HepG2 (cell line): ENCODE measurements around the gene LANCL3. TPM values are rescaled to one million over a fixed set of nuclear protein-coding genes. Genes with fewer than 3 reads are reported as not detected.
A peak's percentile ranks its signal among the peaks of the same experiment; 100 is the strongest.

Experiments used
- ATAC-seq: fragments of 200-7000 bp; cut with Tn5 transposase; 3 replicates; pipeline ENCODE4 v1.9.1; 2020; ENCODE audit warnings: mild to moderate bottlenecking, moderate library complexity
- BruUV-seq: library from RNA; stranded (reverse); fragments of 400-500 nt; replicated peaks from 2 replicates; lab custom pipeline; 2021; lab: Mats Ljungman, UMichigan
- CTCF ChIA-PET: fragments of 300-600 bp; formaldehyde crosslinking; extraction: SDS; loops from one replicate; lab custom pipeline; 2021; ENCODE audit warnings: low total read pairs, inconsistent platforms, low intra/inter-chr PET ratio; lab: Yijun Ruan, JAX
- POLR2A ChIA-PET: fragments of 350-600 bp; sonication (Branson Sonifier 250); formaldehyde crosslinking; loops from one replicate; lab custom pipeline; 2020; ENCODE audit warnings: antibody characterized with exemption, inconsistent platforms; lab: Yijun Ruan, JAX
- DNase-seq: peaks from one replicate; pipeline ENCODE4 v3.0.0-alpha.2; 2015; ENCODE audit warnings: low spot score
- FAIRE-seq: peaks from 3 replicates; lab custom pipeline; 2011; peaks lifted over from hg19 to GRCh38; lab: Jason Lieb, UNC
- H2AFZ ChIP-seq: one replicate; pipeline ENCODE4 v1.6.1; 2011; ENCODE audit warnings: low read length, inconsistent platforms
- H3K27ac ChIP-seq: fragments of 300-600 bp; 3 replicates; pipeline ENCODE4 v1.8.0; 2011; ENCODE audit warnings: mixed run types, mild to moderate bottlenecking, mixed read lengths, low read length, inconsistent platforms; ENCODE audit not compliant: insufficient read depth; ENCODE audit errors: extremely low read length
- H3K27me3 ChIP-seq, 2 experiments: fragments of 200-600 bp in 1 of 2; 2 replicates in 1 of 2; 3 replicates in 1 of 2; pipeline versions ENCODE4 v1.6.0 to v1.8.0; 2011; ENCODE audit warnings: low read length in 2 of 2, mild to moderate bottlenecking in 2 of 2, moderate library complexity in 2 of 2, inconsistent platforms in 1 of 2; ENCODE audit not compliant: insufficient read depth in 2 of 2, control insufficient read depth in 1 of 2
- H3K36me3 ChIP-seq, 2 experiments: fragments of 200-600 bp in 1 of 2; replicated peaks in 1 of 2; 2 replicates in 1 of 2; 3 replicates in 1 of 2; pipeline versions ENCODE4 v1.5.1 to v1.8.0; 2011; ENCODE audit warnings: low read length in 2 of 2, inconsistent platforms in 1 of 2; ENCODE audit not compliant: insufficient read depth in 2 of 2, control insufficient read depth in 1 of 2
- H3K4me1 ChIP-seq: 2 replicates; pipeline ENCODE4 v1.5.1; 2012; ENCODE audit warnings: low read length, inconsistent platforms; ENCODE audit not compliant: insufficient read depth
- H3K4me2 ChIP-seq: 2 replicates; pipeline ENCODE4 v1.6.0; 2011; ENCODE audit warnings: low read depth, low read length, inconsistent platforms
- H3K4me3 ChIP-seq, 3 experiments: fragments of 200-600 bp in 1 of 3; sonication (generic), shearing (Covaris generic) in 1 of 3; replicated peaks in 1 of 3; 2 replicates each; pipeline ENCODE4 v1.5.1; 2011 to 2016; ENCODE audit warnings: low read length in 3 of 3, inconsistent platforms in 2 of 3, low read depth in 2 of 3, mild to moderate bottlenecking in 2 of 3, control low read depth in 1 of 3, mixed read lengths in 1 of 3; ENCODE audit not compliant: insufficient read depth in 1 of 3
- H3K79me2 ChIP-seq: one replicate; pipeline ENCODE4 v1.6.1; 2011; ENCODE audit warnings: low read length, inconsistent platforms; ENCODE audit not compliant: insufficient read depth
- H3K9ac ChIP-seq: 2 replicates; pipeline ENCODE4 v1.6.0; 2011; ENCODE audit warnings: mild to moderate bottlenecking, low read depth, low read length, inconsistent platforms; ENCODE audit not compliant: insufficient read depth
- H3K9me3 ChIP-seq: 2 replicates; pipeline ENCODE4 v1.5.1; 2012; ENCODE audit warnings: mild to moderate bottlenecking, low read length
- H4K20me1 ChIP-seq: 2 replicates; pipeline ENCODE4 v1.6.0; 2011; ENCODE audit warnings: inconsistent platforms, mild to moderate bottlenecking, low read length, moderate library complexity; ENCODE audit not compliant: insufficient read depth
- FOXP4 ChIP-seq: sonication (generic); formaldehyde crosslinking; IDR thresholded peaks from 2 replicates; pipeline ENCODE4 v1.4.0; 2020; ENCODE audit warnings: missing genetic modification reagents
- MAFK ChIP-seq, 2 experiments: IDR thresholded peaks in 1 of 2; conservative IDR thresholded peaks in 1 of 2; 2 replicates each; pipeline ENCODE4 v1.6.1; 2011; ENCODE audit warnings: improper control_type of control experiment in 2 of 2, low read length in 2 of 2
- NKX3-1 ChIP-seq: sonication (generic); formaldehyde crosslinking; IDR thresholded peaks from 2 replicates; pipeline ENCODE4 v1.5.0; 2020; ENCODE audit warnings: missing genetic modification reagents
- PRPF4 ChIP-seq: fragments of 200-400 bp; formaldehyde crosslinking; IDR thresholded peaks from 2 replicates; pipeline ENCODE4 v1.6.1; 2016; ENCODE audit warnings: low read length, low read depth; ENCODE audit not compliant: poor library complexity, severe bottlenecking
- RAD51 ChIP-seq: fragments of 450-650 bp; IDR thresholded peaks from 2 replicates; pipeline ENCODE4 v1.6.1; 2016; ENCODE audit warnings: borderline replicate concordance
- ZBED4 ChIP-seq: sonication (generic); formaldehyde crosslinking; IDR thresholded peaks from 2 replicates; pipeline ENCODE4 v1.4.0; 2020; ENCODE audit warnings: missing genetic modification reagents, borderline replicate concordance
- ZNF121 ChIP-seq: sonication (generic); formaldehyde crosslinking; IDR thresholded peaks from 2 replicates; pipeline ENCODE4 v1.5.0; 2020; ENCODE audit warnings: mild to moderate bottlenecking, missing genetic modification reagents
- ZNF253 ChIP-seq: sonication (generic); formaldehyde crosslinking; IDR thresholded peaks from 2 replicates; pipeline ENCODE4 v1.8.0; 2022; ENCODE audit warnings: mild to moderate bottlenecking, missing genetic modification reagents, borderline replicate concordance
- ZNF281 ChIP-seq: sonication (generic); formaldehyde crosslinking; IDR thresholded peaks from 2 replicates; pipeline ENCODE4 v1.4.0; 2020; ENCODE audit warnings: missing genetic modification reagents, borderline replicate concordance
- ZNF619 ChIP-seq: sonication (generic); formaldehyde crosslinking; IDR thresholded peaks from 2 replicates; pipeline ENCODE4 v1.4.0; 2020; ENCODE audit warnings: mild to moderate bottlenecking, missing genetic modification reagents
- ZNF777 ChIP-seq: sonication (generic); formaldehyde crosslinking; IDR thresholded peaks from 2 replicates; pipeline ENCODE4 v1.4.0; 2020; ENCODE audit warnings: missing genetic modification reagents
- whole genome bisulfite sequencing: methylation state at CpG from one replicate; pipeline ENCODE4 v1.1.6; 2017; ENCODE audit warnings: low lambda C conversion rate; 5-methylcytosine and 5-hydroxymethylcytosine counted together
- in situ Hi-C: cut with HindIII; loops from 2 replicates; pipeline ENCODE4 v1.10.0; 2017; ENCODE audit warnings: low pct_unique_long_range_greater_than_20kb; ENCODE audit not compliant: extremely low pct_ligation_motif_present
- intact Hi-C: fragments of 100-400 bp; cut with micrococcal nuclease; formaldehyde crosslinking; loops from one replicate; pipeline ENCODE4 v1.10.0; 2022; ENCODE audit not compliant: unreplicated experiment
- polyA plus RNA-seq, 8 experiments: library from polyadenylated mRNA; depleted of rRNA in 3 of 8; stranded (reverse) in 7 of 8; unstranded in 1 of 8; fragments of >200 nt; fragmentation: Illumina TruSeq in 4 of 8; extraction: Trizol in 4 of 8; gene quantifications; 2 replicates each; pipeline versions ENCODE4 v1.2.1 to v1.2.3, GENCODE V29; 2011 to 2016; ENCODE audit warnings: low read depth in 4 of 8, missing spikeins in 1 of 8, mixed read lengths in 1 of 8; ENCODE audit not compliant: insufficient read depth in 1 of 8
- total RNA-seq, 5 experiments: library from RNA; depleted of rRNA; stranded (reverse); fragments of >200 nt; fragmentation: Illumina TruSeq; extraction: Trizol; gene quantifications; 2 replicates each; pipeline ENCODE4 v1.2.3, GENCODE V29; 2016; ENCODE audit warnings: low read depth in 1 of 5

Gene LANCL3
- total and polyA plus RNA-seq, 2 of the 13 experiments (the other 11 are each of a cell fraction or from before 2014, with no cell fraction given) = not detected

GRCh38 chrX:37609727-37610126, 38.3 kb downstream of the LANCL3 start:
- no peak for FAIRE-seq

GRCh38 chrX:37613933-37614332, 42.5 kb downstream of the LANCL3 start:
- in situ Hi-C loops (no loop called here), intact Hi-C loops (no loop called here)
- H3K27ac ChIP-seq = no peak overlapping the region
- H3K4me2 ChIP-seq = no peak overlapping the region
- 0% methylated on average over 1 of the region's 1 CpG for WGBS
- no peaks in the 10 kb centered on the region for H3K36me3 ChIP-seq
- ATAC-seq (no peak), FAIRE-seq (no peak), DNase-seq (no peak)
- no peak overlapping the region for H3K9ac ChIP-seq
- ChIA-PET CTCF (no interaction called here), POLR2A (no interaction called here)
- no peaks in the 10 kb centered on the region for H3K4me1 ChIP-seq
- H3K79me2 ChIP-seq = no peaks in the 10 kb centered on the region
- no peaks in the 10 kb centered on the region for H3K27me3 ChIP-seq
- no peaks in the 10 kb centered on the region for H4K20me1 ChIP-seq
- H2AFZ ChIP-seq = no peak overlapping the region
- no peak overlapping the region for H3K4me3 ChIP-seq
- no peaks in the 10 kb centered on the region for H3K9me3 ChIP-seq
- BruUV-seq = no TSS peak
- TF ChIP-seq PRPF4 (no peak), RAD51 (no peak), FOXP4 (no peak), ZNF253 (CRISPR knock-in tag) (no peak), ZBED4 (no peak), ZNF121 (CRISPR knock-in tag) (no peak), ZNF281 (CRISPR knock-in tag) (no peak), ZNF619 (CRISPR knock-in tag) (no peak), ZNF777 (CRISPR knock-in tag) (no peak)

More at GRCh38 chrX:37609727-37610126, 38.3 kb downstream of the LANCL3 start:
- no peaks in the 10 kb centered on the region for H4K20me1 ChIP-seq
- H3K27me3 ChIP-seq = no peaks in the 10 kb centered on the region
- H3K79me2 ChIP-seq = no peaks in the 10 kb centered on the region
- CTCF ChIA-PET = no interaction called here
- TF ChIP-seq MAFK (conservative IDR thresholded peaks at IDR 0.05 in 1 of 2, IDR thresholded peaks at IDR 0.05 in 1 of 2; ENCODE audit: low read length in 2 of 2) (peak in 1 of 2 experiments; percentile 53; a peak in 2 of 4 replicates), NKX3-1 (no peak)
- H2AFZ ChIP-seq = no peak overlapping the region
- H3K4me1 ChIP-seq = no peaks in the 10 kb centered on the region
- H3K4me2 ChIP-seq = no peak overlapping the region
- intact Hi-C loops (no loop called here), in situ Hi-C loops (no loop called here)
- BruUV-seq = no TSS peak
- no peak overlapping the region for H3K9ac ChIP-seq
- no peak overlapping the region for H3K27ac ChIP-seq
- WGBS = no CpG with 5 or more reads among the region's 1 CpG
- H3K9me3 ChIP-seq = no peaks in the 10 kb centered on the region
- ATAC-seq (no peak), DNase-seq (no peak)
- no peaks in the 10 kb centered on the region for H3K36me3 ChIP-seq
- POLR2A ChIA-PET = no interaction called here
- H3K4me3 ChIP-seq = no peak overlapping the region
